GM18870 (cell line): ENCODE data around the gene PCDHA9.
"Not testable (repeated sequence)": the region's sequence is repeated elsewhere in the genome, so short reads cannot be mapped to it uniquely, and the experiment has no call there.

Experiments
- ATAC-seq: cut with Tn5 transposase; IDR thresholded peaks from one replicate; pipeline ENCODE4 v1.9.1; 2021; ENCODE audit warnings: moderate library complexity; ENCODE audit not compliant: unreplicated experiment

Gene PCDHA9, protein sequence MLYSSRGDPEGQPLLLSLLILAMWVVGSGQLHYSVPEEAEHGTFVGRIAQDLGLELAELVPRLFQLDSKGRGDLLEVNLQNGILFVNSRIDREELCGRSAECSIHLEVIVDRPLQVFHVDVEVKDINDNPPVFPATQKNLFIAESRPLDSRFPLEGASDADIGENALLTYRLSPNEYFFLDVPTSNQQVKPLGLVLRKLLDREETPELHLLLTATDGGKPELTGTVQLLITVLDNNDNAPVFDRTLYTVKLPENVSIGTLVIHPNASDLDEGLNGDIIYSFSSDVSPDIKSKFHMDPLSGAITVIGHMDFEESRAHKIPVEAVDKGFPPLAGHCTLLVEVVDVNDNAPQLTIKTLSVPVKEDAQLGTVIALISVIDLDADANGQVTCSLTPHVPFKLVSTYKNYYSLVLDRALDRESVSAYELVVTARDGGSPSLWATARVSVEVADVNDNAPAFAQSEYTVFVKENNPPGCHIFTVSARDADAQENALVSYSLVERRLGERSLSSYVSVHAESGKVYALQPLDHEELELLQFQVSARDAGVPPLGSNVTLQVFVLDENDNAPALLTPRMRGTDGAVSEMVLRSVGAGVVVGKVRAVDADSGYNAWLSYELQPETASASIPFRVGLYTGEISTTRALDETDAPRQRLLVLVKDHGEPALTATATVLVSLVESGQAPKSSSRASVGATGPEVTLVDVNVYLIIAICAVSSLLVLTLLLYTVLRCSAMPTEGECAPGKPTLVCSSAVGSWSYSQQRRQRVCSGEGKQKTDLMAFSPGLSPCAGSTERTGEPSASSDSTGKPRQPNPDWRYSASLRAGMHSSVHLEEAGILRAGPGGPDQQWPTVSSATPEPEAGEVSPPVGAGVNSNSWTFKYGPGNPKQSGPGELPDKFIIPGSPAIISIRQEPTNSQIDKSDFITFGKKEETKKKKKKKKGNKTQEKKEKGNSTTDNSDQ

DNA sequence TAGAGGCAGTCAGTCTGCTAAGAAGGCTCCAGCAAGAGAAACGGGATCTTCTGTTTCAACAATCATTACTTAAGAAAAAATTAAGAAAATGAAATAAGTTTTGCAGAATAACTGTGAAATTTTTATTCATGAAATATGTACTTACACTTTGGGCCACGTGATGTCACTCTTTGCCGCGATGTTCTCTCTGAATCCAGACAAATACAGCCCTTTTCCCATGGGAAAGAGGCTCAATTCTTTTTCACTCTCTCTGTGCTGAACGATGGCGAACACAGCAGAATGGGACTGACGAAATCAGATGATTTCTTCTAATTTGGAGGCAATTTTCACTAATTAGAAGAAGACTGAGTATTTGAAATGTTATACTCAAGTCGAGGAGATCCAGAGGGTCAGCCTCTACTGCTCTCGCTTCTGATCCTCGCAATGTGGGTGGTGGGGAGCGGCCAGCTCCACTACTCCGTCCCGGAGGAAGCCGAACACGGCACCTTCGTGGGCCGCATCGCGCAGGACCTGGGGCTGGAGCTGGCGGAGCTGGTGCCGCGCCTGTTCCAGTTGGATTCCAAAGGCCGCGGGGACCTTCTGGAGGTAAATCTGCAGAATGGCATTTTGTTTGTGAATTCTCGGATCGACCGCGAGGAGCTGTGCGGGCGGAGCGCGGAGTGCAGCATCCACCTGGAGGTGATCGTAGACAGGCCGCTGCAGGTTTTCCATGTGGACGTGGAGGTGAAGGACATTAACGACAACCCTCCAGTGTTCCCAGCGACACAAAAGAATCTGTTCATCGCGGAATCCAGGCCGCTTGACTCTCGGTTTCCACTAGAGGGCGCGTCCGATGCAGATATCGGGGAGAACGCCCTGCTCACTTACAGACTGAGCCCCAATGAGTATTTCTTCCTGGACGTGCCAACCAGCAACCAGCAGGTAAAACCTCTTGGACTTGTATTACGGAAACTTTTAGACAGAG is at the start of gene PCDHA9:
PCDHA9 (plus strand) TSS at position 244 of the 964 bp plus-strand sequence; CDS start at position 358, 114 bp downstream.
- not testable (repeated sequence) for ATAC-seq

DNA sequence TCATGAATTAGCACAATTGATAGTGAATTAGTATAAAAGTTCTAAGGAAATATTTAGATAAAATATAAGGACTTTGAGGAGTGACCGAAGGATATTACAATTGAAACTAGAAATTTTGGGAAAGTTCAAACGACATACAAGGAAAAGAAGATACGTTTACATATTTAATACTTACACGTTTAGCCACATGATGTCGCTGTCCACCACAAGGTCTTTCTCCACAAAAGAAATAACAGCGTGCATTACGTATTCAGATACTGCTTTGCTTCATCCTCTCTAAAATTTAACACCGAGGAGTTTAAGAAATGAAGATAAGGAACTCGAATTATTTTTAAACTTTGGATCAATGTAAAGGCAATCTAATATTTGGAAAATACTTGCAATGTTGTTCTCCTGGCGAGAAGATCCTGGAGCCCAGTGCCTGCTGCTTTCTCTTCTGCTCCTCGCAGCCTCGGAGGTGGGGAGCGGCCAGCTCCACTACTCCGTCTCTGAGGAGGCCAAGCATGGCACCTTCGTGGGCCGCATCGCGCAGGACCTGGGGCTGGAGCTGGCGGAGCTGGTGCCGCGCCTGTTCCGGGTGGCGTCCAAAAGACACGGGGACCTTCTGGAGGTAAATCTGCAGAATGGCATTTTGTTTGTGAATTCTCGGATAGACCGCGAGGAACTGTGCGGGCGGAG is 47.2 kb upstream of the PCDHA9 start, which contains the start of gene PCDHA3:
PCDHA3 (plus strand) TSS at position 242 of the 678 bp plus-strand sequence.
- ATAC-seq: no peak

DNA sequence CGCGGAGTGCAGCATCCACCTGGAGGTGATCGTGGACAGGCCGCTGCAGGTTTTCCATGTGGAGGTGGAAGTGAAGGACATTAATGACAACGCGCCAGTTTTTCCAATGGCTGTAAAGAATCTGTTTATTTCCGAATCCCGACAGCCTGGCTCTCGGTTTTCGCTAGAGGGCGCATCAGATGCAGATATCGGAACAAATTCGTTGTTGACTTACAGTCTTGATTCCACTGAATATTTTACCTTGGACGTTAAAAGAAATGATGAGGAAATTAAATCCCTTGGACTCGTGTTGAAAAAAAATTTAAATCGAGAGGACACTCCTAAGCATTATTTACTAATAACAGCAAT is 46.7 kb upstream of the PCDHA9 start:
- ATAC-seq: no peak

DNA sequence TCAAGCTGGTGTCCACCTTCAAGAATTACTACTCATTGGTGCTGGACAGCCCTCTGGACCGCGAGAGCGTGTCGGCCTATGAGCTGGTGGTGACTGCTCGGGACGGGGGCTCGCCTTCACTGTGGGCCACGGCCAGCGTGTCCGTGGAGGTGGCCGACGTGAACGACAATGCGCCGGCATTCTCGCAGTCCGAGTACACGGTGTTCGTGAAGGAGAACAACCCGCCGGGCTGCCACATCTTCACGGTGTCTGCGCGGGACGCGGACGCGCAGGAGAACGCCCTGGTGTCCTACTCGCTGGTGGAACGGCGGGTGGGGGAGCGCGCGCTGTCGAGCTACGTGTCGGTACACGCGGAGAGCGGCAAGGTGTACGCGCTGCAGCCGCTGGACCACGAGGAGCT is 45.8 kb upstream of the PCDHA9 start:
- ATAC-seq: not testable (repeated sequence)

DNA sequence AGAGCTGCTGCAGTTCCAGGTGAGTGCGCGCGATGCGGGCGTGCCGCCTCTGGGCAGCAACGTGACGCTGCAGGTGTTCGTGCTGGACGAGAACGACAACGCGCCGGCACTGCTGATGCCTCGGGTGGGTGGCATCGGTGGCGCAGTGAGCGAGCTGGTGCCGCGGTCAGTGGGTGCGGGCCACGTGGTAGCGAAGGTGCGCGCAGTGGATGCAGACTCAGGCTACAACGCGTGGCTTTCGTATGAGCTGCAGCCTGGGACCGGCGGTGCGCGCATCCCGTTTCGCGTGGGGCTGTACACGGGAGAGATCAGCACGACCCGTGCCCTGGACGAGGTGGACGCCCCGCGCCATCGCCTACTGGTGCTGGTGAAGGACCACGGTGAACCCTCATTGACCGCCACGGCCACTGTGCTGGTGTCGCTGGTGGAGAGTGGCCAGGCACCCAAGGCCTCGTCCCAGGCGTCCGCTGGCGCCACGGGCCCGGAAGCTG is 45.4 kb upstream of the PCDHA9 start:
- ATAC-seq: no peak

DNA sequence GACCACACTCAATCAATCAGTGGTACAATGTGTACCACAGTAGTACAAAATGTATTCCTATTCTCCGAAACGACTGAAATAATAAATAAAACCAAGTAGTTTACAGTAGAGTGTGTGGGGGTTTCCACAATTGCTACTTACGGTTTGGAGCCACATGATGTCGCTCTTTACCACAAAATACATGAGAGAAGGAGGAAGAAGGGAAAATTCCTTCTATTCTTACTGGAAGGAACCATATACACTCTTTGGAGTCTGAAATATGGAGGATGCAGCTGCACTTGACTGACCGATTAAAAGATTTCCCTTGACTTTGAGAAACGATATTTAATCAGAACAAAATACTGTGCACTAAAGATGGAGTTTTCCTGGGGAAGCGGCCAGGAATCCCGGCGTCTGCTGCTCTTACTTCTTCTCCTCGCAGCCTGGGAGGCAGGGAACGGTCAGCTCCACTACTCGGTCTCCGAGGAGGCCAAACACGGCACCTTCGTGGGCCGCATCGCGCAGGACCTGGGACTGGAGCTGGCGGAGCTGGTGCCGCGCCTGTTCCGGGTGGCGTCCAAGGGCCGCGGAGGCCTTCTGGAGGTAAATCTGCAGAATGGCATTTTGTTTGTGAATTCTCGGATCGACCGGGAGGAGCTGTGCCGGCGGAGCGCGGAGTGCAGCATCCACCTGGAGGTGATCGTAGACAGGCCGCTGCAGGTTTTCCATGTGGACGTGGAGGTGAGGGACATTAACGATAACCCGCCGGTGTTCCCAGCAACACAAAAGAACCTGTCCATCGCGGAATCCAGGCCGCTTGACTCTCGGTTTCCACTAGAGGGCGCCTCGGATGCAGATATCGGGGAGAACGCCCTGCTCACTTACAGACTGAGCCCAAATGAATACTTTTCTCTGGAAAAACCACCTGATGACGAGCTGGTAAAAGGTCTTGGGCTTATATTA is 41.1 kb upstream of the PCDHA9 start, which contains the start of gene PCDHA4:
PCDHA4 (plus strand) TSS at position 235 of the 942 bp plus-strand sequence.
- no peak for ATAC-seq

DNA sequence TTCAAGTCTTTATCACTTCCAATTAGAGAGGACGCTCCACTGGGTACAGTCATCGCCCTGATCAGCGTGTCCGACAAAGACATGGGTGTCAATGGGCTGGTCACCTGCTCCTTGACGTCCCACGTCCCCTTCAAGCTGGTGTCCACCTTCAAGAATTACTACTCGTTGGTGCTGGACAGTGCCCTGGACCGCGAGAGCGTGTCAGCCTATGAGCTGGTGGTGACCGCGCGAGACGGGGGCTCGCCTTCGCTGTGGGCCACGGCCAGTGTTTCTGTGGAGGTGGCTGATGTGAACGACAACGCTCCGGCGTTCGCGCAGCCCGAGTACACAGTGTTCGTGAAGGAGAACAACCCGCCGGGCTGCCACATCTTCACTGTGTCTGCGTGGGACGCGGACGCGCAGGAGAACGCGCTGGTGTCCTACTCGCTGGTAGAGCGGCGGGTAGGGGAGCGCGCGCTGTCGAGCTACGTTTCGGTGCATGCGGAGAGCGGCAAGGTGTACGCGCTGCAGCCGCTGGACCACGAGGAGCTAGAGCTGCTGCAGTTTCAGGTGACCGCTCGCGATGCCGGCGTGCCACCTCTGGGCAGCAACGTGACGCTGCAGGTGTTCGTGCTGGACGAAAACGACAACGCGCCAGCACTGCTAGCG is 39.8 kb upstream of the PCDHA9 start:
- ATAC-seq: not testable (repeated sequence)

DNA sequence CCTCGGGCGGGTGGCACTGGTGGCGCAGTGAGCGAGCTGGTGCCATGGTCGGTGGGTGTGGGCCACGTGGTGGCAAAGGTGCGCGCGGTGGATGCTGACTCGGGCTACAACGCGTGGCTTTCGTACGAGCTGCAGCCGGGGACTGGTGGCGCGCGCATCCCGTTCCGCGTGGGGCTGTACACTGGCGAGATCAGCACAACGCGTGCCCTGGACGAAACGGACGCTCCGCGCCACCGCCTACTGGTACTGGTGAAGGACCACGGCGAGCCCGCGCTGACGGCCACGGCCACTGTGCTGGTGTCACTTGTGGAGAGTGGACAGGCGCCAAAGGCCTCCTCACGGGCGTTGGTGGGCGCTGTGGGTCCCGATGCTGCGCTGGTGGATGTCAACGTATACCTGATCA is 39.3 kb upstream of the PCDHA9 start:
- no peak for ATAC-seq

DNA sequence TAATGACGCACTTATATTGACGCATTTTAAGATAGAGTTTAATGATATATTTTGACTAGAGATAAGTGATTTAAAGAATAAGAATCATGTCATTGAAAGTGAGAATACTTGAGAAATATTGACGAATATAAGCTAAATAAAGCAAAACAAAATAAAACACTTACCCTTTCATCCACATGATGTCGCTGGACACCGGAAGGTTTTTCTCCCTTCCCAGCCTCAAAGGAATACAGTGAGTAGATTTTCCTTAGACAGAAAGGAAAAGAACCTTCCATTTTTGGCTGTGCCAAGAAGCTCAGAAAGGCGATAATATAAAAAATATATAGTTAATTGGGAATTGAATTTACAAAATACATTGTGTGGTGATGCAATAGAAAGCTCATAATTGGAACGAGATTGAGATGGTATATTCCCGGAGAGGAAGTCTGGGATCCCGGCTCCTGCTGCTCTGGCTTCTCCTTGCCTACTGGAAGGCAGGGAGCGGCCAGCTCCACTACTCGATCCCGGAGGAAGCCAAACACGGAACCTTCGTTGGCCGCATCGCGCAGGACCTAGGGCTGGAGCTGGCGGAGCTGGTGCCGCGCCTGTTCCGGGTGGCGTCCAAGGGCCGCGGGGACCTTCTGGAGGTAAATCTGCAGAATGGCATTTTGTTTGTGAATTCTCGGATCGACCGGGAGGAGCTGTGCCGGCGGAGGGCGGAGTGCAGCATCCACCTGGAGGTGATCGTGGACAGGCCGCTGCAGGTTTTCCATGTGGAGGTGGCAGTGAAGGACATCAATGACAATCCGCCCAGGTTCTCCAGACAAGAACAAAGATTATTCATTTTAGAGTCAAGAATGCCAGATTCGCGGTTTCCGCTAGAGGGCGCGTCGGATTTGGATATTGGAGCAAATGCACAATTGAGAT is 26.6 kb upstream of the PCDHA9 start, which contains the start of gene PCDHA5:
PCDHA5 (plus strand) TSS at position 239 of the 906 bp plus-strand sequence.
- ATAC-seq: no peak

DNA sequence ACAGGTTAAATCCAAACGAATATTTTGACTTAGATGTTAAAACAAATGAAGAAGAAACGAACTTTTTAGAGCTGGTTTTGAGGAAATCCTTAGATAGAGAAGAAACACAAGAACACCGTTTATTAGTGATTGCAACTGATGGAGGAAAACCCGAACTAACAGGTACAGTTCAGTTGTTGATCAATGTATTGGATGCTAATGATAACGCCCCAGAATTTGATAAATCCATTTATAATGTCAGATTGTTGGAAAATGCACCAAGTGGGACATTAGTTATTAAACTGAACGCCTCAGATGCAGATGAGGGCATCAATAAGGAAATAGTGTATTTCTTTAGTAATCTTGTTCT is 25.9 kb upstream of the PCDHA9 start:
- no peak for ATAC-seq

DNA sequence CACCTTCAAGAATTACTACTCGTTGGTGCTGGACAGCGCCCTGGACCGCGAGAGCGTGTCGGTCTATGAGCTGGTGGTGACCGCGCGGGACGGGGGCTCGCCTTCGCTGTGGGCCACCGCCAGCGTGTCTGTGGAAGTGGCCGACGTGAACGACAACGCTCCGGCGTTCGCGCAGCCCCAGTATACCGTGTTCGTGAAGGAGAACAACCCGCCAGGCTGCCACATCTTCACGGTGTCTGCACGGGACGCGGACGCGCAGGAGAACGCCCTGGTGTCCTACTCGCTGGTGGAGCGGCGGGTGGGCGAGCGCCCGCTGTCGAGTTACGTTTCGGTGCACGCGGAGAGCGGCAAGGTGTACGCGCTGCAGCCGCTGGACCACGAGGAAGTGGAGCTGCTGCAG is 25.2 kb upstream of the PCDHA9 start:
- ATAC-seq: not testable (repeated sequence)

DNA sequence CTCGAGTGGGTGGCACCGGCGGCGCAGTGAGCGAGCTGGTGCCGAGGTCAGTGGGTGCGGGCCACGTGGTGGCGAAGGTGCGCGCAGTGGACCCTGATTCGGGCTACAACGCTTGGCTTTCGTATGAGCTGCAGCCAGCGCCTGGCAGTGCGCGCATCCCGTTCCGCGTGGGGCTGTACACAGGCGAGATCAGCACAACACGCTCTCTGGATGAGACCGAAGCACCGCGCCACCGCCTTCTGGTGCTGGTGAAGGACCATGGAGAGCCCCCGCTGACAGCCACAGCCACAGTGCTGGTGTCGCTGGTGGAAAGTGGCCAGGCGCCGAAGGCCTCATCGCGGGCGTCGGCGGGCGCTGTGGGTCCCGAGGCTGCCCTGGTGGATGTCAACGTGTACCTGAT is 24.7 kb upstream of the PCDHA9 start:
- ATAC-seq: no peak

DNA sequence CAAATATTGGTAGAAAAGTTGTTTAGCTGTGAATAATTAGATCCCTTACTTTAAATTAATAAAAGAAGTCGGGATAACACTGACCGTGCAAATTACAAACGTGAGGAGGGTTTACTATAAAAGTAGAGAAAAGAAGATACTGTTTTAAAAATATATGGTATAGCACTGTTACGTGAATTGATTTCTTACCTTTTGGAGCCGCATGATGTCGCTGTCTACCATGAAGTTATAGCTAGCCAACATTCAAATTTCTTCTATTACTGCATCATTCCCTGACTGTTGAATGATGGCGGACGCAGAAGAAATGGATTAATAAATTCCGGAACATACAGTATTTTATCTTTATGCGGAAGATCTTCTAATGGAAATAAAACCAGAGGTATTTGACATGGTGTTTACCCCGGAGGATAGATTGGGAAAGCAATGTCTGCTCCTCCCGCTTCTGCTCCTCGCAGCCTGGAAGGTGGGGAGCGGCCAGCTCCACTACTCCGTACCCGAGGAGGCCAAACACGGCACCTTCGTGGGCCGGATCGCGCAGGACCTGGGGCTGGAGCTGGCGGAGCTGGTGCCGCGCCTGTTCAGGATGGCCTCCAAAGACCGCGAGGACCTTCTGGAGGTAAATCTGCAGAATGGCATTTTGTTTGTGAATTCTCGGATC is 20.3 kb upstream of the PCDHA9 start, which contains the start of gene PCDHA6:
PCDHA6 (plus strand) TSS at position 257 of the 658 bp plus-strand sequence; CDS start at position 389, 132 bp downstream.
- ATAC-seq: no peak

DNA sequence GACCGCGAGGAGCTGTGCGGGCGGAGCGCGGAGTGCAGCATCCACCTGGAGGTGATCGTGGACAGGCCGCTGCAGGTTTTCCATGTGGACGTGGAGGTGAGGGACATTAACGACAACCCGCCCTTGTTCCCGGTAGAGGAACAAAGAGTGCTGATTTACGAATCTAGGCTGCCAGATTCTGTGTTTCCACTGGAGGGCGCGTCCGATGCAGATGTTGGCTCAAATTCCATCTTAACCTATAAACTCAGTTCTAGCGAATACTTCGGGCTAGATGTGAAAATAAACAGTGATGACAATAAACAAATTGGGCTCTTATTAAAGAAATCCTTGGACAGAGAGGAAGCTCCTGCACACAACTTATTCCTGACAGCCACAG is 19.8 kb upstream of the PCDHA9 start:
- no peak for ATAC-seq

DNA sequence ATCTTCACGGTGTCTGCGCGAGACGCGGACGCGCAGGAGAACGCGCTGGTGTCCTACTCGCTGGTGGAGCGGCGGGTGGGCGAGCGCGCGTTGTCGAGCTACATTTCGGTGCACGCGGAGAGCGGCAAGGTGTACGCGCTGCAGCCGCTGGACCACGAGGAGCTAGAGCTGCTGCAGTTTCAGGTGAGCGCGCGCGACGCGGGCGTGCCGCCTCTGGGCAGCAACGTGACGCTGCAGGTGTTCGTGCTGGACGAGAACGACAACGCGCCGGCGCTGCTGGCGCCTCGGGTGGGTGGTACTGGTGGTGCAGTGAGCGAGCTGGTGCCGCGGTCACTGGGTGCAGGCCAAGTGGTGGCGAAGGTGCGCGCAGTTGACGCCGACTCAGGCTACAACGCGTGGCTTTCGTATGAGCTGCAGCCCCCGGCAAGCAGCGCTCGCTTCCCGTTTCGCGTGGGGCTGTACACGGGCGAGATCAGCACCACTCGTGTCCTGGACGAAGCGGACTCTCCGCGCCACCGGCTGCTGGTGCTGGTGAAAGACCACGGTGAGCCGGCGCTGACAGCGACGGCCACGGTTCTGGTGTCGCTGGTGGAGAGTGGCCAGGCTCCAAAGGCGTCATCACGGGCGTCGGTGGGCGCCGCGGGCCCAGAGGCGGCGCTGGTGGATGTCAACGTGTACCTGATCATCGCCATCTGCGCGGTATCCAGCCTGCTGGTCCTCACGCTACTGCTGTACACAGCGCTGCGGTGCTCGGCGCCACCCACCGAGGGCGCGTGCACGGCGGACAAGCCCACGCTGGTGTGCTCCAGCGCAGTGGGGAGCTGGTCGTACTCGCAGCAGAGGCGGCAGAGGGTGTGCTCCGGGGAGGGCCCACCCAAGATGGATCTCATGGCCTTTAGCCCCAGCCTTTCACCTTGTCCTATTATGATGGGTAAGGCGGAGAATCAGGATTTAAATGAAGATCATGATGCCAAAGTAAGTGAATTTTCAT is 18.4 kb upstream of the PCDHA9 start:
- not testable (repeated sequence) for ATAC-seq
